ENCODE results near the gene FAM107B.

GRCh38 chr10:14531974-14532373, 242.7 kb downstream of the FAM107B start:
- TF ChIP-seq CTCF (IDR thresholded peaks at IDR 0.05) (no peak), POLR2A (IDR thresholded peaks at IDR 0.05) (no peak)

Data from uterus (tissue), 2 donors.